Panc1 (cell line): ENCODE data around the gene SNTG2. TPM values are rescaled to one million over a fixed set of nuclear protein-coding genes. Genes with fewer than 3 reads are reported as not detected.
A peak's percentile ranks its signal among the peaks of the same experiment; 100 is the strongest.

Experiments
- ATAC-seq: fragments of 200-7000 bp; cut with Tn5 transposase; 2 replicates; pipeline ENCODE4 v1.9.1; 2020; ENCODE audit warnings: mild to moderate bottlenecking, moderate library complexity
- BruUV-seq: library from RNA; stranded (reverse); fragments of 400-500 nt; replicated peaks from 2 replicates; lab custom pipeline; 2021; lab: Mats Ljungman, UMichigan
- CTCF ChIA-PET: fragments of 300-600 bp; sonication (Branson Sonifier 250); formaldehyde crosslinking; loops from one replicate; lab custom pipeline; 2022; ENCODE audit warnings: antibody characterized with exemption; lab: Charles Lee
- POLR2A ChIA-PET: fragments of 300-600 bp; sonication (Branson Sonifier 250); formaldehyde crosslinking; loops from one replicate; lab custom pipeline; 2022; ENCODE audit warnings: antibody characterized with exemption; lab: Charles Lee
- DNase-seq: peaks from one replicate; pipeline ENCODE4 v3.0.0-alpha.2; 2010; ENCODE audit warnings: low read depth, low spot score
- H3K27ac ChIP-seq: 2 replicates; pipeline ENCODE4 v1.5.1; 2011; ENCODE audit warnings: mild to moderate bottlenecking, low read length, inconsistent platforms
- H3K27me3 ChIP-seq: fragments of 200-500 bp; sonication (Bioruptor generic); 2 replicates; pipeline ENCODE4 v1.6.0; 2014; ENCODE audit warnings: low read length, inconsistent platforms; ENCODE audit not compliant: control insufficient read depth, insufficient read depth
- H3K36me3 ChIP-seq: fragments of 200-500 bp; sonication (Bioruptor generic); 2 replicates; pipeline ENCODE4 v1.5.1; 2014; ENCODE audit warnings: inconsistent platforms, mild to moderate bottlenecking, low read length, moderate library complexity; ENCODE audit not compliant: control insufficient read depth, insufficient read depth
- H3K4me1 ChIP-seq: 2 replicates; pipeline ENCODE4 v1.5.1; 2011; ENCODE audit warnings: inconsistent platforms, mild to moderate bottlenecking, low read length, moderate library complexity; ENCODE audit not compliant: control insufficient read depth, insufficient read depth
- H3K4me3 ChIP-seq, 2 experiments: 2 replicates each; pipeline ENCODE4 v1.5.1; 2011 to 2012; ENCODE audit warnings: low read depth in 2 of 2, low read length in 2 of 2, mild to moderate bottlenecking in 2 of 2, inconsistent platforms in 1 of 2, moderate library complexity in 1 of 2
- H3K9me3 ChIP-seq: fragments of 200-500 bp; sonication (Bioruptor generic); 2 replicates; pipeline ENCODE4 v1.5.1; 2014; ENCODE audit warnings: low read depth, mild to moderate bottlenecking, inconsistent platforms, low read length, moderate library complexity; ENCODE audit not compliant: control insufficient read depth, insufficient read depth
- POLR2AphosphoS5 ChIP-seq: IDR thresholded peaks from 2 replicates; pipeline ENCODE4 v1.6.1; 2012; ENCODE audit warnings: mild to moderate bottlenecking, low read depth, low read length, moderate library complexity
- SIN3A ChIP-seq: IDR thresholded peaks from 2 replicates; pipeline ENCODE4 v1.6.1; 2012; ENCODE audit warnings: low read depth, mild to moderate bottlenecking, low read length, moderate library complexity, borderline replicate concordance; ENCODE audit not compliant: insufficient read depth
- TCF7L2 ChIP-seq: IDR thresholded peaks from 2 replicates; pipeline ENCODE4 v1.6.1; 2011; ENCODE audit warnings: mild to moderate bottlenecking, low read depth, low read length, inconsistent platforms
- in situ Hi-C: cut with HindIII; loops from 2 replicates; pipeline ENCODE4 v1.10.0; 2016; ENCODE audit warnings: low sequenced_read_pairs, low pct_unique_long_range_greater_than_20kb
- intact Hi-C: fragments of 100-400 bp; cut with micrococcal nuclease; formaldehyde crosslinking; loops from one replicate; pipeline ENCODE4 v1.10.0; 2022; ENCODE audit not compliant: unreplicated experiment
- total RNA-seq: library from RNA; stranded (reverse); gene quantifications from one replicate; pipeline ENCODE4 v1.2.1, GENCODE V29; 2021; ENCODE audit not compliant: unreplicated experiment
- TF ChIP-seq, protein P1 (sequence below), 2 experiments: IDR thresholded peaks; 2 replicates each; pipeline ENCODE4 v1.6.1; 2011 to 2012; ENCODE audit warnings: low read depth in 2 of 2, control low read depth in 1 of 2, low read length in 1 of 2, mild to moderate bottlenecking in 1 of 2, moderate library complexity in 1 of 2; ENCODE audit not compliant: insufficient read depth in 1 of 2
- TF ChIP-seq, protein P2 (sequence below): fragments of 450-650 bp; IDR thresholded peaks from 2 replicates; pipeline ENCODE4 v1.5.1; 2017; ENCODE audit warnings: mild to moderate bottlenecking

The SNTG2 gene
- total RNA-seq, 1 experiment from 2014 or later, result not detected

DNA sequence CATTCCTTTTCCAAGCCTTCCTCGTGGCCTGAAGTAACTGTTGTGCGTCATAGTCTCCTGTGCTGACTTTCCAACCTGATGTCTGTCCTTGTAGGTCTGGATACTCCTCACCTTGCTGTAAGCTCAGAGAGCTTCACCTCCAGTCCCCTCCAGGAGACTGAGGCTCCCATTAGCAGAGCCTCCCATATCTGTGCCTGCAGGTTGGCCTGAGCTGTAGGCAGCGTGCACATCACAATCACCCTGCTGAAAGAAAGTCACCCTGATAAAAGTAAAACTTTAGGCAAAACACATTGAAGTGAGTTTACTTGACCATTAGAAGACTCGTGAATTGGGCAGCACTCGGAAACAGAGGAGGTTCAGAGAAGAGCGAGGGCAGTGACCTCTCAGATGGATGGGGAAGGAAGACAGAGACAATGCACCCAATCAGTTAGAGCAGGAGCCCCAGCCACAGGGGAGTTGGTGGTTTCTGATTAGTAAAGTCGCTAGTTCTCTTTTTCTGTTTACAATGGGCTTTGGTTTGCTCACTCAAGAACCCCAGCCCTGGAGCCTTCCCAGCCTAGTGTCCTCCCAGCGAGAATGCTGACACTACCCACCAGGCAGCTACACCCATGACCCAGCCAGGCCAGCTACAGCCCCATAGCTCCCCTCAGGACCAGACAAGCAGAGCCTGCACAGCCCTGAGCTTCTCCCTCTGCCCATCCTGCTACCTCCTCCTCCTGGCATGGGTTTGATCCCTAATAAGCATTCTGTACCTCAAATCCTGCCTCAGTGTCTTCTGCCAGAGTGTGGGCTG, 450.5 kb downstream of the SNTG2 start:
- H3K36me3 ChIP-seq, result no peaks in the 10 kb centered on the region
- DNase-seq (no peak), ATAC-seq (peak; percentile 47; the same call in 1 of the 2 replicates)
- CTCF ChIA-PET, result no interaction called here
- BruUV-seq, result no TSS peak
- no peak overlapping the region for H3K27ac ChIP-seq
- H3K4me3 ChIP-seq, result no peak overlapping the region
- in situ Hi-C loops, result no loop called here
- H3K4me1 ChIP-seq, result no peaks in the 10 kb centered on the region
- intact Hi-C loops, result no loop called here
- TF ChIP-seq, protein P1, sequence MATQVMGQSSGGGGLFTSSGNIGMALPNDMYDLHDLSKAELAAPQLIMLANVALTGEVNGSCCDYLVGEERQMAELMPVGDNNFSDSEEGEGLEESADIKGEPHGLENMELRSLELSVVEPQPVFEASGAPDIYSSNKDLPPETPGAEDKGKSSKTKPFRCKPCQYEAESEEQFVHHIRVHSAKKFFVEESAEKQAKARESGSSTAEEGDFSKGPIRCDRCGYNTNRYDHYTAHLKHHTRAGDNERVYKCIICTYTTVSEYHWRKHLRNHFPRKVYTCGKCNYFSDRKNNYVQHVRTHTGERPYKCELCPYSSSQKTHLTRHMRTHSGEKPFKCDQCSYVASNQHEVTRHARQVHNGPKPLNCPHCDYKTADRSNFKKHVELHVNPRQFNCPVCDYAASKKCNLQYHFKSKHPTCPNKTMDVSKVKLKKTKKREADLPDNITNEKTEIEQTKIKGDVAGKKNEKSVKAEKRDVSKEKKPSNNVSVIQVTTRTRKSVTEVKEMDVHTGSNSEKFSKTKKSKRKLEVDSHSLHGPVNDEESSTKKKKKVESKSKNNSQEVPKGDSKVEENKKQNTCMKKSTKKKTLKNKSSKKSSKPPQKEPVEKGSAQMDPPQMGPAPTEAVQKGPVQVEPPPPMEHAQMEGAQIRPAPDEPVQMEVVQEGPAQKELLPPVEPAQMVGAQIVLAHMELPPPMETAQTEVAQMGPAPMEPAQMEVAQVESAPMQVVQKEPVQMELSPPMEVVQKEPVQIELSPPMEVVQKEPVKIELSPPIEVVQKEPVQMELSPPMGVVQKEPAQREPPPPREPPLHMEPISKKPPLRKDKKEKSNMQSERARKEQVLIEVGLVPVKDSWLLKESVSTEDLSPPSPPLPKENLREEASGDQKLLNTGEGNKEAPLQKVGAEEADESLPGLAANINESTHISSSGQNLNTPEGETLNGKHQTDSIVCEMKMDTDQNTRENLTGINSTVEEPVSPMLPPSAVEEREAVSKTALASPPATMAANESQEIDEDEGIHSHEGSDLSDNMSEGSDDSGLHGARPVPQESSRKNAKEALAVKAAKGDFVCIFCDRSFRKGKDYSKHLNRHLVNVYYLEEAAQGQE (IDR thresholded peaks at IDR 0.05; ENCODE audit: insufficient read depth in 1 of 2, low read depth in 2 of 2, low read length in 1 of 2), result no peak
- no peak for TF ChIP-seq POLR2AphosphoS5
- no peak for TF ChIP-seq TCF7L2
- no peak for TF ChIP-seq SIN3A
- TF ChIP-seq, protein P2, sequence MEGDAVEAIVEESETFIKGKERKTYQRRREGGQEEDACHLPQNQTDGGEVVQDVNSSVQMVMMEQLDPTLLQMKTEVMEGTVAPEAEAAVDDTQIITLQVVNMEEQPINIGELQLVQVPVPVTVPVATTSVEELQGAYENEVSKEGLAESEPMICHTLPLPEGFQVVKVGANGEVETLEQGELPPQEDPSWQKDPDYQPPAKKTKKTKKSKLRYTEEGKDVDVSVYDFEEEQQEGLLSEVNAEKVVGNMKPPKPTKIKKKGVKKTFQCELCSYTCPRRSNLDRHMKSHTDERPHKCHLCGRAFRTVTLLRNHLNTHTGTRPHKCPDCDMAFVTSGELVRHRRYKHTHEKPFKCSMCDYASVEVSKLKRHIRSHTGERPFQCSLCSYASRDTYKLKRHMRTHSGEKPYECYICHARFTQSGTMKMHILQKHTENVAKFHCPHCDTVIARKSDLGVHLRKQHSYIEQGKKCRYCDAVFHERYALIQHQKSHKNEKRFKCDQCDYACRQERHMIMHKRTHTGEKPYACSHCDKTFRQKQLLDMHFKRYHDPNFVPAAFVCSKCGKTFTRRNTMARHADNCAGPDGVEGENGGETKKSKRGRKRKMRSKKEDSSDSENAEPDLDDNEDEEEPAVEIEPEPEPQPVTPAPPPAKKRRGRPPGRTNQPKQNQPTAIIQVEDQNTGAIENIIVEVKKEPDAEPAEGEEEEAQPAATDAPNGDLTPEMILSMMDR, result no peak
- no peaks in the 10 kb centered on the region for H3K27me3 ChIP-seq
- H3K9me3 ChIP-seq, result no peaks in the 10 kb centered on the region
- POLR2A ChIA-PET, result no interaction called here

DNA sequence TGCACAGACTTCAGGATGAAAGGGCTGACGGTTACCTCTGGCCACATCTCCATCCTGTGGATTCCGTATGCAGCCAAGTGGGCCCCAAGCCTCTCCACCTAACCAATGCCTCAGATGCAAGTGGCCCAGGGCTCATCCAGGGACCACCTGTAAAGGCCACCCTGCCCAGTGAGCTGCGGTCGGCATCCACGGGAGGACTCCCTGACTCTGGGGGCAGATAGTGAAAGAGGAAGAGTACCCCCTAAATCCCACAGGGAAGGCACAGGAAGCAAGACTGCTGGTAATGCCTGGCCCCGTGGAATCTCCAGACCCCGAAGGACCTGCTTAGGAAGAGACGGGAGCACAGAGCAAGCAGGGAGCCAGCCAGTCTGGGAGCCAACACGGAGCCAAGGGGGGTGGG, 451.4 kb downstream of the SNTG2 start:
- Histone ChIP-seq H3K27me3 (no peaks in the 10 kb centered on the region), H3K36me3 (no peaks in the 10 kb centered on the region), H3K4me1 (no peaks in the 10 kb centered on the region), H3K27ac (no peak overlapping the region), H3K9me3 (no peaks in the 10 kb centered on the region), H3K4me3 (no peak overlapping the region)
- ATAC-seq, result no peak
- in situ Hi-C loops (no loop called here), intact Hi-C loops (no loop called here)
- no TSS peak for BruUV-seq
- TF ChIP-seq TCF7L2 (no peak), POLR2AphosphoS5 (no peak), SIN3A (no peak)
- TF ChIP-seq, protein P1 (IDR thresholded peaks at IDR 0.05; ENCODE audit: insufficient read depth in 1 of 2, low read depth in 2 of 2, low read length in 1 of 2), result no peak
- TF ChIP-seq, protein P2, result no peak
- DNase-seq, result no peak
- CTCF ChIA-PET, result no interaction called here
- POLR2A ChIA-PET, result no interaction called here
